Neural cell (in vitro differentiated cells): ENCODE results near the gene COL4A2.

Experiments
- CTCF ChIP-seq: fragments of 450-650 bp; IDR thresholded peaks from 2 replicates; pipeline ENCODE4 v1.5.1; 2014; ENCODE audit warnings: antibody characterized with exemption, mild to moderate bottlenecking, moderate library complexity; ENCODE audit not compliant: poor library complexity, severe bottlenecking
- EZH2 ChIP-seq: fragments of 200-600, 300-800 bp; shearing (Covaris generic), sonication (generic); IDR thresholded peaks from 2 replicates; pipeline ENCODE4 v1.6.1; 2014; ENCODE audit warnings: antibody characterized with exemption, low read length, borderline replicate concordance, mild to moderate bottlenecking; ENCODE audit not compliant: insufficient read depth, poor library complexity, severe bottlenecking
- SMC3 ChIP-seq: fragments of 450-650 bp; conservative IDR thresholded peaks from 2 replicates; pipeline ENCODE4 v1.6.1; 2014; ENCODE audit warnings: antibody characterized with exemption, mild to moderate bottlenecking, moderate library complexity; ENCODE audit not compliant: poor library complexity
- TAF1 ChIP-seq: IDR thresholded peaks from 2 replicates; pipeline ENCODE4 v1.6.1; 2012; ENCODE audit warnings: low read depth

GRCh38 chr13:110440946-110441731, 134.1 kb downstream of the COL4A2 start:
- TF ChIP-seq CTCF (no peak), SMC3 (no peak), EZH2 (no peak), TAF1 (no peak)
